KG1 (cell line): ENCODE results near the gene SDK2.
A peak's percentile ranks its signal among the peaks of the same experiment; 100 is the strongest.

Experiments
- DNase-seq: peaks from one replicate; lab custom pipeline; 2025; lab: John Stamatoyannopoulos, UW

Gene SDK2

GRCh38 chr17:73452009-73452408, 192.2 kb downstream of the SDK2 start:
- DNase-seq, result no peak

- no peak for DNase-seq
These were observed 196.9 kb downstream of the SDK2 start for GRCh38 chr17:73447319-73447718.

GRCh38 chr17:73446617-73447016, 197.6 kb downstream of the SDK2 start:
- no peak for DNase-seq

GRCh38 chr17:73445466-73445865, 198.8 kb downstream of the SDK2 start:
- no peak for DNase-seq

- no peak for DNase-seq
These were observed 200.2 kb downstream of the SDK2 start for GRCh38 chr17:73444021-73444420.

GRCh38 chr17:73439597-73439996, 204.6 kb downstream of the SDK2 start:
- no peak for DNase-seq

- no peak for DNase-seq
These were observed 206.4 kb downstream of the SDK2 start for GRCh38 chr17:73437826-73438225.

GRCh38 chr17:73436954-73437353, 207.3 kb downstream of the SDK2 start:
- DNase-seq, result no peak

- no peak for DNase-seq
These were observed 208.8 kb downstream of the SDK2 start for GRCh38 chr17:73435412-73435811.

GRCh38 chr17:73434154-73434553, 210.1 kb downstream of the SDK2 start:
- DNase-seq, result no peak

GRCh38 chr17:73433501-73433900, 210.7 kb downstream of the SDK2 start:
- DNase-seq, result no peak

GRCh38 chr17:73432624-73433190, 211.5 kb downstream of the SDK2 start:
- DNase-seq, result no peak

- DNase-seq, result no peak
These were observed 212.6 kb downstream of the SDK2 start for GRCh38 chr17:73431401-73432205.

GRCh38 chr17:73430848-73431247, 213.4 kb downstream of the SDK2 start:
- DNase-seq, result no peak

- DNase-seq, result no peak
These were observed 214.0 kb downstream of the SDK2 start for GRCh38 chr17:73430165-73430680.

- peak; percentile 69 for DNase-seq
These were observed 214.6 kb downstream of the SDK2 start for GRCh38 chr17:73429440-73430164.

- no peak for DNase-seq
These were observed 217.0 kb downstream of the SDK2 start for GRCh38 chr17:73427198-73427597.

- no peak for DNase-seq
These were observed 219.7 kb downstream of the SDK2 start for GRCh38 chr17:73424571-73424970.

GRCh38 chr17:73423806-73424205, 220.4 kb downstream of the SDK2 start:
- no peak for DNase-seq

- DNase-seq, result no peak
These were observed 221.0 kb downstream of the SDK2 start for GRCh38 chr17:73423159-73423715.

GRCh38 chr17:73422121-73422520, 222.1 kb downstream of the SDK2 start:
- DNase-seq, result no peak

GRCh38 chr17:73420897-73421296, 223.3 kb downstream of the SDK2 start:
- DNase-seq, result no peak

GRCh38 chr17:73419881-73420280, 224.4 kb downstream of the SDK2 start:
- DNase-seq, result no peak
